Activated naive CD4-positive, alpha-beta T cell treated with Interleukin-2 at 50 U/mL for 16 hours (primary cell): ENCODE data around the gene LYSMD2.

Experiments
- DNase-seq: peaks from one replicate; pipeline ENCODE4 v3.0.0-alpha.2; 2020

The LYSMD2 gene

GRCh38 chr15:51718746-51719145, 18.7 kb downstream of the LYSMD2 start:
- DNase-seq: no peak

- DNase-seq: no peak
Observed at GRCh38 chr15:51718219-51718618, 19.2 kb downstream of the LYSMD2 start.

GRCh38 chr15:51714911-51715310, 22.5 kb downstream of the LYSMD2 start:
- DNase-seq: no peak

GRCh38 chr15:51714162-51714561, 23.3 kb downstream of the LYSMD2 start:
- DNase-seq: no peak

GRCh38 chr15:51709031-51709430, 28.4 kb downstream of the LYSMD2 start:
- DNase-seq: no peak

GRCh38 chr15:51708013-51708412, 29.4 kb downstream of the LYSMD2 start:
- DNase-seq: no peak

- DNase-seq: no peak
Observed at GRCh38 chr15:51706926-51707608, 30.4 kb downstream of the LYSMD2 start.

GRCh38 chr15:51706291-51706690, 31.2 kb downstream of the LYSMD2 start:
- DNase-seq: no peak

GRCh38 chr15:51702710-51703109, 34.7 kb downstream of the LYSMD2 start:
- no peak for DNase-seq

GRCh38 chr15:51699373-51699772, 38.1 kb downstream of the LYSMD2 start:
- DNase-seq: no peak

GRCh38 chr15:51697163-51697562, 40.3 kb downstream of the LYSMD2 start:
- DNase-seq: no peak

GRCh38 chr15:51696566-51696965, 40.9 kb downstream of the LYSMD2 start:
- no peak for DNase-seq

GRCh38 chr15:51692154-51692553, 45.3 kb downstream of the LYSMD2 start:
- DNase-seq: no peak

- DNase-seq: no peak
Observed at GRCh38 chr15:51688863-51689262, 48.6 kb downstream of the LYSMD2 start.

GRCh38 chr15:51687565-51687964, 49.9 kb downstream of the LYSMD2 start:
- DNase-seq: no peak

GRCh38 chr15:51681303-51681963, 56.0 kb downstream of the LYSMD2 start, which contains the start of gene SCG3:
TSS of gene SCG3 (plus strand) at chr15:51681503. CDS start at chr15:51681756, 253 bp downstream.
- DNase-seq: peak; percentile 64

GRCh38 chr15:51680321-51680720, 57.1 kb downstream of the LYSMD2 start:
- DNase-seq: no peak

- no peak for DNase-seq
Observed at GRCh38 chr15:51678096-51678495, 59.4 kb downstream of the LYSMD2 start.

- no peak for DNase-seq
Observed at GRCh38 chr15:51677452-51677851, 60.0 kb downstream of the LYSMD2 start.

GRCh38 chr15:51677021-51677420, 60.4 kb downstream of the LYSMD2 start:
- DNase-seq: no peak

- DNase-seq: no peak
Observed at GRCh38 chr15:51675234-51675633, 62.2 kb downstream of the LYSMD2 start.
